GM18907 (cell line): ENCODE data around the gene CXCL8.
"Not testable (repeated sequence)": the region's sequence is repeated elsewhere in the genome, so short reads cannot be mapped to it uniquely, and the experiment has no call there.

Source experiments
- ATAC-seq: cut with Tn5 transposase; IDR thresholded peaks from one replicate; pipeline ENCODE4 v1.9.1; 2021; ENCODE audit warnings: mild to moderate bottlenecking, moderate library complexity; ENCODE audit not compliant: unreplicated experiment

The CXCL8 gene

DNA sequence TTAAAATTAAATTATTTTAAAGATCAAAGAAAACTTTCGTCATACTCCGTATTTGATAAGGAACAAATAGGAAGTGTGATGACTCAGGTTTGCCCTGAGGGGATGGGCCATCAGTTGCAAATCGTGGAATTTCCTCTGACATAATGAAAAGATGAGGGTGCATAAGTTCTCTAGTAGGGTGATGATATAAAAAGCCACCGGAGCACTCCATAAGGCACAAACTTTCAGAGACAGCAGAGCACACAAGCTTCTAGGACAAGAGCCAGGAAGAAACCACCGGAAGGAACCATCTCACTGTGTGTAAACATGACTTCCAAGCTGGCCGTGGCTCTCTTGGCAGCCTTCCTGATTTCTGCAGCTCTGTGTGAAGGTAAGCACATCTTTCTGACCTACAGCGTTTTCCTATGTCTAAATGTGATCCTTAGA lies at the start of gene CXCL8:
Gene CXCL8, plus strand, starts transcription at position 217 of the 426 bp plus-strand sequence. Its CDS starts 90 bp downstream, at position 307.
- peak; percentile 60 for ATAC-seq

DNA sequence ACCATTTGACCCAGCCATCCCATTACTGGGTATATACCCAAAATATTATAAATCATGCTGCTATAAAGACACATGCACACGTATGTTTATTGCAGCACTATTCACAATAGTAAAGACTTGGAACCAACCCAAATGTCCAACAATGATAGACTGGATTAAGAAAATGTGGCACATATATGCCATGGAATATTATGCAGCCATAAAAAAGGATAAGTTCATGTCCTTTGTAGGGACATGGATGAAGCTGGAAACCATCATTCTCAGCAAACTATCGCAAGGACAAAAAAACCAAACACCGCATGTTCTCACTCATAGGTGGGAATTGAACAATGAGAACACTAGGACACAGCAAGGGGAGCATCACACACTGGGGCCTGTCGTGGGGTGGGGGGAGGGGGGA lies 49.2 kb upstream of the CXCL8 start:
- not testable (repeated sequence) for ATAC-seq

DNA sequence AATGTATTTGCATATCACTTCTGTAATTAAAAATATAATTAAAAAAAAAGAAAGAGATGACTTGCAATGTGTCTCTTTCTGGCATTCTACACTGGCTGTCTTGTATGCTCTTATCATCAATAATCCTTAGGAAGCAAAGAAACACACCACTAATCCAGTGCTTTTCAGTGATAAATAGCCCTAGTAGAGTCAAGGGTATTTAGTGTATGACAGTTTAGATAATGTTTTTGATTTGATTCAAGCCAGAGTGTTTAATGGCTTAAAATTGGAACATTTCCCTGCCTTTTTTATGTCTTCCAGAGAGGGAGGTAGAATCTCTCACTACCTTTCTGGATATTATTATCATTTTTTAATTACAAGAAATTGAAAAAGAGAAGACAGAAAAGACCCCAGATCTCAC lies 48.6 kb upstream of the CXCL8 start:
- ATAC-seq = no peak

DNA sequence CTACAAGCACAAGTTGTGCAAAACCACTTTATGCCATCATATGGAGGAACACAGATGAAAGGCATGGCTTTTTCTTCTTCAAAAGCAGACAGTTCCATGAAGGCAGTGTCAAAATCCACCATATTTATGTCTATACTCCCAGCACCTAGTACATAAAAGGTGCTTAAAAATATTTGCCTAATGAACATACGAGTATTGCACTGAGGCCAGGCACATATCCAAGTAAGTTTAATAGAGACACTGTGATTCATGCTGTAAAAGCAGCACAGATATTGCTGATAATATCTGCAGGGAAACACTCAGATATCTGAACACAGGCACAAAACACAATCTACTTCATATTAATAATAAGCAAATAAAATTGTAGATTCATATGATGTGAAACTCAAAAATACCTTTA lies 48.1 kb upstream of the CXCL8 start:
- ATAC-seq = no peak

DNA sequence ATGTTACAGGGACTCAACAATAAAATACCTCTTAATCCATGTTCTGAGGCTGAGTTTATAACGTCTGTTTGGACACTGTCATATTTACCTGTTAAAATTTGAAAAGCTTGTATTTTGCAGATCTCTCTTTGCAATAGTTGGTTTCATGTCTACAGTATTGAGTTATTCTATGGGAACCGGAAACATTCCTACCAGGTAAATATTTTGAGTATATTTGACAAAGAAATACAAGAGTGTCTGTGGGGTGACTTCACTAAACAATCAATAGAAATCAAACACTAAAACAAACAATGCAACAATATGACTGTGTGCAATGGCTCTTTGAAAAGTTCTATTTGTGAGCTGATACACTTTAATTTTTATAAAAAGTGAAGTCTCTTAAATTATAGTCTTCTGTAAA lies 47.7 kb upstream of the CXCL8 start:
- ATAC-seq = no peak

DNA sequence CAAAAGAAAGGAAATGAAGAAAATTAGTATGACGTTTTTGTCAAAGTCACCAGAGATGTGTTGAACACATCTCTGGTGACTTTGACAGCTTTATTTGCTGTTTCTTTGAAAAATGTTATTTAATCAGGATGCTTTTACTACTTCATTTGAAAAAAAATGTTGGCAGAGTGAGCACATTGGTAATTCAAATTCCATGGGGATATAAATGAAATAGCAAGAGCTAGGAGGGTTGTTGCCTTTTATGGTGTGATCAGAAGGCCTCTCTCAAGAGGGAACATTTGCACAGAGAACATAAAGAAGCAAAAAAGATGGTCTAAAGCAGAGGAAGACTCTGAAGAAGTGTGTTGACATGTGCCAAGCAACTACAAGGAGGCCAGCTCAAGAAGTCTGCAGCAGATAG lies 46.6 kb upstream of the CXCL8 start:
- ATAC-seq = no peak

DNA sequence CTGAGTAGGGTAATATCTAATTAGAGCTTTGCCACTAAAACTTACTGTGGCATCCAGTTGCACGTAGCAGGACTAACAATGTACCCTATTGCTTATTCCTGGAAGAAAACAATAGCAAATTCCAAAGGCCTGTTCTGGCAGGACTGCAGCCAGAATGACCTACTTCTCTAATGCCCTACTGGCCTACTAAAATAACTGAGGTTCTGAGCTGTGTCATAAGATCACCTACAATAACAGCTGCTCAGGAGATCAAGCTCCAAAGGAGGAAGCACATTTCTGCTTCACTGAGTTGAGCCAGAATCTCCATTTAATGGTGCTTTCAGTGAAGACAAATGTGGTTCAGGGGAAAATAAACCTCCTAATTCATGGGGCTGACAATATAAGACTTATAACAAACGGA lies 42.2 kb upstream of the CXCL8 start:
- no peak for ATAC-seq

DNA sequence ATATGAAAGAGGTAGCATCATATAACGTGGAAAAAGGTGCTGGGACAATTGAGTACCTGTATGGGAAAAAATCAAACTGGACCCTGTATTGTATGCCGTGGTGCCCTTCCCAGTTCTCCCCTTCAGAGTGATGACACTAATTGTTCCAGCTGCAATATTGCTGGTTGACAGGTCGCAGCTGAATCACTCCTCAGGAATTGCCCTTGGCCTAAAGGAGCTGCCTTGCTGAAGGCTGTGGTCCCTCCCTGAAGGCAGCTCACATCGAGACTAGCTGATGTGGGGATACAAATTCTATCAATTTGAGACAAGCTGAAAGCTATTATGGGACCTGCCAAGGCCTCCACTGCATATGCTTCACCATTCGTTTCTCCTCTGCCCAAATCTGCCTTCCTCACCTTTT lies 39.3 kb upstream of the CXCL8 start:
- no peak for ATAC-seq

DNA sequence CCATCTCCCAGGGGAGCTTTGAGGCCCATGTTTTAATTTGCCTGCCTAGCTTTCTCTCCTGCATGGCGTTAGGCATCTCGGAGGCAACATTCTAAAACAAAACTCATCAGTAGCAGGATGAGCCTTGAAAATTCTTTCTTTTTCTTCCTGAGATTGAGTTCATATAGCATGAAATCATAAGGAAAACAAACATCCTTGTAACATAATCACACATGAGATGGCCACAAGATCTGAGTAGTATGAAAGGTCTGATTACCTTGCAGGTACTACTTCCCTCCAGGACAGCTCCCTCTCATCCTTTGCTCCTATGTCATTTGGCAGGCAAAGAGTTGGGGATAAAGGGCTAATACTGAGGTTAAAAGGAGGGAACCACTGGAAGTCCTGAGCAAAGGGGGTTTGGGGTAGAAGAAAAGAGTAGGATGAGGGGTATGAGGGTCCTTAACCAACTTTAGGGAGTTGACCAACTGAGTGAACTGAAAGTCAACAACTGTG lies 37.5 kb upstream of the CXCL8 start:
- no peak for ATAC-seq

DNA sequence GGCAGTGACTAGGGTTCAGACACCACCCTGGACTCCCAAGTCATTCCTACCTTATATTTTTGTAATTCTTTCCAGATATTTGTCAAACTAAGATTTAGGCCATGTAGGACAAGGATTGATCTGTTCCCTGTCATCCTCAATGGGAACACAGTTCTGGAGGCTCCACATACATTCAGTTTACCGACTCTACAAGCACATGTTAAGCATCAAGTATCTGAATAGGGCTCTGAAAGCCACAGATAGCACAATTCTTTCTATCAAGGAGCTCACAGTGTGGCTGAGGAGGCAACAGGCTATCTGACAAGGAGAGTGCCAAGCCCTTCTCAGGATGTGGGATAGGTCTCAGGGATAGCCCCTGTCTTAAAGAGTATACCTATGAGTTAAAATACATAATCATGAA lies 37.0 kb upstream of the CXCL8 start:
- no peak for ATAC-seq

DNA sequence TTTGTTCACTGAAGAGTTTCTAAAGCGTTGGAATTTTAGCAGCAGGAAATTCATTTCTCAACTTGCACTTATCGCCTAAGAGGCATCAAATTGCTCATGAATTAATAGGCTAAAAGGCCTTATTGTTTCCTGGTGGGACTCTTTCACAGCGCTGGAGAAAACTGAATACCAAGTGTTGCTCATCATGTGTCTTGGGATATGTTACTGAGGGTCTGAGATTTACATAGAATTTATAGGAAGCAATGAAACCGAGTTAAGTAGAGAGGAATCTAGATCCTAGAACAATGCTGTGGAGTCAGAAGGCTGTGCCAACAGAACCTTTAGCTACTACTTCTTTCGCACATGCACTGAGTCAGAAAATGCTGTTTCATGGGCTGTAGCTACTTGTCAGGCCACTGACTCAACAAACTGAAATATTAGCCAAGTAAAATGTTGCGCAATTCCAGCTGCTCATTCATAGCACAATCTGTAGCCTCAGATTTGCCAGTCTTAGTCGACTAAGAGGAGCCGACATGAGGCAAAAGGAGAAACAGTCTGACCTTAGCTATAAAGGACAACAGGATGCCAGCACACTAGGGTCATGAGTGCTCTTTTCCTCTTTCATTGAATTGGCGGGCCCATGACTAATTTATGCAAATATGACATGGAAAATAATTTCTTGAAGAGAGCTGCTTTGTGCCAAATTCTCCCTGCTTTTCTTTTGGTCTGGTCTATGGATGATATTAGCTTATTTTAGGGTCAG lies 35.9 kb upstream of the CXCL8 start:
- no peak for ATAC-seq

DNA sequence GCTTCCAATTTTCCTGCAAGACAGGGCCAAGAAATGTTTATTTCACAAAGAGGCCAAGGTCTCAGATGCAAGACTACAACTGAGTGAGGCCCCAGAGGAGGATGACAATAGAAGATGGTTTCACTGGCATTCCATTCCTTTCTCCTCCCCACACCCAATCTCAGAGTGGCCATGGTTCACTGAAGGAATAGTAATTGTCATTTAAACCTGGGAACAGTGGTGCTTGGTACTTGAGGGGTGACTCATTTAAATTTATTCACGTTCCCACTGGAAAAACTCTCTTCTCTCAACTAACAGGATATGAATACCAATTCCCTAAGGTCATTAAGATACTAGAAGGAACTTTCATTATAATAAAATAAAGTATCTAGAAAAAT lies 35.3 kb upstream of the CXCL8 start:
- no peak for ATAC-seq

DNA sequence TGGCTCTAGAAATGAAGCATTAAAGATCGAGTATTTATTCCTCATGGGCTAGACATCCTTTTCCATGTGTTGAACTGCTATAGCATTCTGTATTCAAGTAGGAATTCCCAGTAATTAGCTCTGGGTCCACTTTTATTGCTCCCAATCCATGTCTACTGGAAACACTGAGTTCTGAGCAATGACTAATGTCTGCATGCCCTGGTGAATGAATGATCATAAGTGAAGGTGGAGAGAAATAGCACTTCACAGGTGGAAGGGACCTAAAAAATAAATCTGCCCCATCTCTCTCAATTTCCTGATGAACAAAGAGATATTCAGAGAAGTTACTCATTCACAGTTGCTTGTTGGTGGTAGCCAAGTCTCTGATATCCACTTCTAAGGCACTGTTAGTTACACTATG lies 34.6 kb upstream of the CXCL8 start:
- no peak for ATAC-seq

DNA sequence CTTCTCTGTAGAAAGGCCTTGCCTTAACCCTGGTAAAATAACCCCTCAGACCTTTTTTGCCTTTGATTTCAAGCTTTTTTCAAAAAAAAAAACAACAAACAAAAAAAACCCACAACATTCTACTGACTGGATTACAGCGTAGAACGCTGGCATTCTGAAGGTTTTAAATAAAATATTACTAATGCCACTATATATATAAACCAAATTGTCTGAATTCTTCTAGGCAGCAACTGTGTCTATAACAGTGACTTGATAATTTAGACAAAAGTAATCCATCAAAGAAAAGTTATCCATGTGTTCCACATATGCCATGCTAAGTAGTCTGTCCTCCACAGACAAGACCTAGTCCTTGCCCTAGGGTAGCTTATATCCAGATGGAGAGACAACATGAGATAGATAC lies 33.6 kb upstream of the CXCL8 start:
- no peak for ATAC-seq

DNA sequence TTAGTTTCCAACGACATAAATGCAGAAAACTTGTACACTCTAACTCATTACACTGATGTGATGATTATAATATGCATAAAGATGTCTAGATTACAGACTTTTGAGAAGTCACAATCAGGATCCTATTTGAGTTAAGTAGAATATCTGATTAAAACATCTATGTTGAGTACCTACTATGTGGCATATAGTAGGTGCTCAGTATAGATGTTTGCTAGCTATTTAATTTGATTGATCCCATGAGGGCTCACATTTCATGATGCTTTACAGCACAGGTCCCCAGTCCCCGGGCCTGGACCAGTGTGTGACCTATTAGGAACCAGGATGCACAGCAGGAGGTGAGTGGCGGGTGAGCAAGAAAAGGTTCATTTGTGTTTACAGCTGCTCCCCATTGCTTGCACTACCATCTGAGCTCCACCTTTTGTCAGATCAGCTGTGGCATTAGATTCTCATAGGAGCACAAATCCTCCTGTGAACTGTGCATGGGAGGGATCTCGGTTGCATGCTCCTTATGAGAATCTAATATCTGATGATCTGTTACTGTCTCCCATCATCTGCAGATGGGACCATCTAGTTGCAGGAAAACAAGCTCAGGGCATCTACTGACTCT lies 33.0 kb upstream of the CXCL8 start:
- ATAC-seq = no peak

DNA sequence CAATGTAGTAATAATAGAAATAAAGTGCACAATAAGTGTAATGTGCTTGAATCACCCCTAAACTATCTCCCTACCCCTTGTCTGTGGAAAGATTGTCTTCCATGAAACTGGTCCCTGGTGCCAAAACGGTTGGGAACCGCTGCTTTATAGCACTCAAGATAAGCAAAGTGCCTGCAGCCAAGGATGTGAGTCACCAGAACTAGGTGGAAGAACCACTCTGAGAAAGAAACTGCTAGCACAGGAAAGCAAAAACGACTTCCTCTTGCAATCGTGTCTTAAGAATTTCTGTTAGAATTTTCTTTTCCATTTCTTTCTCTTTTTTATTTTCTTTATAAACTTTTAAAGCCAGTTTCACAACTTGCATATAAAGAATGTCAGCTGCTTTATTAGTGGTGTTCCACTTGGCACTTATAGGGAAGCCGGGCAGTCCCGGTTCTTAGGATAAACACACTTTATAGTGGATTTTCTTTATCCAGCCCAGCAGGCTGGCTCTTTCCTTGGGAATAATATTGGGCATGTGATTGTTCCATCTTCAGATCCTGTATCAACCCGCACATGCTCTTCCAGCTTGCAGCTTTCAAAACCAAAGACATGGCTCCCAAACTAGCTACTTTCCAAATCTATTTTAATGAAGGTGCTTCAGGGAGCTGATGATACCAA lies 32.3 kb upstream of the CXCL8 start:
- no peak for ATAC-seq

DNA sequence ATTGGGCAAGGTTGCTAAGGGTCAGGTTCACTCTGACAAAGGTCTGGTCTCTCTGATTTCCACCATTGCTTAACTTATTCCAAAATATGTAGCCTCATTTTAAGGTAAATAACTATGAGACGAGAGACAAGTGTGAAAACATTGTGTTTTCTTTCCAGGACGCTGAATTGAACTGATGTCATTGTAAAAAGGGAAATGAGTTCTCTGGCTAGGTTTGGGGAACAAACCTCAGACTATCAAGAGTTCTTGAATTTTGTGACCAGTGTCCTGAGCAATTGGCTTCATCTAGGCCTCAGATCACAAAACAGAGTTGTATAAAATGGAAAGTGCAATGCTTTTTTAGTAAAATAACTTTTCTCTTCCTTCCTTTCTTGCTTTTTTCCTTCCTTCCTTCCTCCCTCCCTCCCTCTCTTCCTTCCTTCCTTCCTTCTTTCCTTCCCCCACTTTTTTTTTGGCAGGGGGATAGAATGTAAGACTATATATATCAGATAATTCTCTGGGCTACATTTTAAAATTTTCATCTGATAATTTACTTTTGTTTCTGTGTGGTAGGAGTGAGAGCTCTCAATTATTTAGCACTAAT lies 30.8 kb upstream of the CXCL8 start:
- ATAC-seq = no peak

DNA sequence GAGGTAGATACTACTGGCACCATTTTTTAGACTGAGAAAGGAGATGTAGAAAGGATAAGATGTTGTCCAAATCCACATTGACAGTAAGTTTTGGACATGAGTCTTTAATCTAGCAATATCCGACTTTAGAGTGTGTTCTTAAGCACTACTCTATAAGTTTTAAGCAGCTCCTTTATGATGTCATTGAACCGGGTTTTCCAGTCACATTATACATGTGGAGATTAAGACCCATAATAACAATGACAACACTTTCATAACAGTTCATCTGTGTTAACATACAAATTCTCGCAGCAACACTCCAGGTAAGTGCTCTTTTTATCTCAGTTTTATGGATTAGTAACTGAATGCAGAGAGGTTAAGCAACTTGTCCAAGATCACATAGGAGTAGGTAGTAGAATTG lies 30.3 kb upstream of the CXCL8 start:
- ATAC-seq = no peak

DNA sequence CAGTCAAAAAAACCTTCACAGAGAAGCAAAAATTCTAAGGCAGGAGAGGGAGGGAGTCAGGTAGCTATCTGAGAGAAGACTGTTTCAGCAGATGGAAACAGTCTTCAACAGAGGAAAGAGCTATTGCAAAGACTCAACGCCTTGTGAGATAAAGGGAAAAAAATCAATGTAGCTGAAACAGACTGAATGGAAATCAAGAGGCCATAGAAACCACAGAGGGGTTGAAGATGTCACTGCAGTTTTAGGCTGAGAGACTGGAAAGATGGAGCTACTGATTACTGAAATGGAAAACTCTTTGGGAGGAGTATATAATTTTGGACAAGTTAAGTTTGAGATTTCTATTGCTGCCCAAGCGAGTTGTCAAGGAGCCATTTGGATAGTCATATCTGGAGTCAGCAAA lies 28.4 kb upstream of the CXCL8 start:
- no peak for ATAC-seq

DNA sequence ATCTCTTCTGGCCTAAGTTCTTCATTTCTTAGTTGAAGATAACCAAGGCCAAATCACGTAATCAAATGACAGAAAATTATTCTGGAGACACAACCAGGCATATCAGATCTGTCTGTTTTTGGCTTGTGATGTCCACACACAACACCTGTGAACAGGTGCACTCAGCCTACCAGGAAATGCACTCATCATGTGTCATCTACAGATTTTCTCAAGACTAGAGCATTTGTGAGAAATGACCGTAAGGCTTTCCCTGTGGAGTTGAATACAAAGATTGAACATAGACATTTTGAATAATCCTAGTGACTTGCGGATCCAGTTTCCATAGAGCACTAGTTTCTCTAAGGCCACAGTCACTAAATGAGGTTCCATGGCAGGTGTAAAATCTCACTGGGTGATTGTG lies 26.7 kb upstream of the CXCL8 start:
- ATAC-seq = no peak

DNA sequence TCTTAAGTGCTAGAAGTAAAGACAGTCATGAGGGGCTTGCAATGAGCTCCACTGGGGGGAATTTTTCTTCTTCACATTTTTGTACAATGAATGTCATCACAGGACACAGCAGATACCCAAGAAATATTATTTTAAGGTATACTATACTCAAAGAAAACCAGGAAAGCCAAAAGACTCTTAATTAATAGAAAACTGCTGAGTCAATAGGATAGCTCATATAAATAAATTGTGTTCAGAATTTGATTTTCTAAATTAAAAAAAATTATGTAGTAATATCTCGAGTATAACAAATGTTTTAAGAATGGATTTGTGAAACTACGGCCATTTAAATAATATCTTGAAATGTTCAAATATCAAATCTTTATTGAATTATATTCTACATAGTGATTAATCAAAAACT lies 25.7 kb upstream of the CXCL8 start:
- no peak for ATAC-seq

DNA sequence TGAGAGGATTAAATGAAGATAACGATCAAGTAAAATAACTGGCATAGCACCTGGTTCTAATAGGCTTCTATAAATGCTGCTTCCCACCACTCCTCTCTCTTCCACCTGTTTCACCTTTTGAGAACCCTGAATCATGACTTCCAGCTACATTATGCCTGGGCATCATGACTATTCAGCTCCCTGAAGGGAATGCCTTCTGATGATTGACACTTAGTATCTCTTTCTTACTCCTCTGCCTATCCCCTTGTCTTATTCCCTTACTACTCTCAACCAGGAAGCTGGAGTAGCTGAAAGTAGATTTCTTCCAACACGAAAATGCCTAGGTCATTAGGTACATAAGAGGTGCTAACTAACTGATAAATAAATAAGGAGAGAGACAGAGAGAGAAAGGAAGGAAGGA lies 24.7 kb upstream of the CXCL8 start:
- ATAC-seq = no peak
